Cardiac fibroblast (primary cell): ENCODE results near the gene DUSP8.

Experiments used
- DNase-seq, 2 donors: peaks; one replicate each; pipeline versions ENCODE4 v3.0.0 to v3.0.0-alpha.2; 2010; ENCODE audit warnings: low read depth in 2 of 2
- H3K4me3 ChIP-seq, 2 donors: replicated peaks in 1 of 2; 1 replicate in 1 of 2; 2 replicates in 1 of 2; pipeline ENCODE4 v1.5.1; 2011; ENCODE audit warnings: low read depth in 2 of 2, low read length in 2 of 2, mild to moderate bottlenecking in 2 of 2, moderate library complexity in 1 of 2
- TF ChIP-seq, protein P1 (sequence below): IDR thresholded peaks from one replicate; pipeline ENCODE4 v1.5.1; 2011; ENCODE audit warnings: low read depth, mild to moderate bottlenecking, low read length, inconsistent platforms

Gene DUSP8

GRCh38 chr11:1504581-1505290 is 67.3 kb downstream of the DUSP8 start:
- H3K4me3 ChIP-seq: no peak overlapping the region
- TF ChIP-seq, protein P1, sequence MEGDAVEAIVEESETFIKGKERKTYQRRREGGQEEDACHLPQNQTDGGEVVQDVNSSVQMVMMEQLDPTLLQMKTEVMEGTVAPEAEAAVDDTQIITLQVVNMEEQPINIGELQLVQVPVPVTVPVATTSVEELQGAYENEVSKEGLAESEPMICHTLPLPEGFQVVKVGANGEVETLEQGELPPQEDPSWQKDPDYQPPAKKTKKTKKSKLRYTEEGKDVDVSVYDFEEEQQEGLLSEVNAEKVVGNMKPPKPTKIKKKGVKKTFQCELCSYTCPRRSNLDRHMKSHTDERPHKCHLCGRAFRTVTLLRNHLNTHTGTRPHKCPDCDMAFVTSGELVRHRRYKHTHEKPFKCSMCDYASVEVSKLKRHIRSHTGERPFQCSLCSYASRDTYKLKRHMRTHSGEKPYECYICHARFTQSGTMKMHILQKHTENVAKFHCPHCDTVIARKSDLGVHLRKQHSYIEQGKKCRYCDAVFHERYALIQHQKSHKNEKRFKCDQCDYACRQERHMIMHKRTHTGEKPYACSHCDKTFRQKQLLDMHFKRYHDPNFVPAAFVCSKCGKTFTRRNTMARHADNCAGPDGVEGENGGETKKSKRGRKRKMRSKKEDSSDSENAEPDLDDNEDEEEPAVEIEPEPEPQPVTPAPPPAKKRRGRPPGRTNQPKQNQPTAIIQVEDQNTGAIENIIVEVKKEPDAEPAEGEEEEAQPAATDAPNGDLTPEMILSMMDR: no peak
- DNase-seq: no peak

GRCh38 chr11:1504138-1504537 is 67.9 kb downstream of the DUSP8 start:
- TF ChIP-seq, protein P1: no peak
- H3K4me3 ChIP-seq: no peak overlapping the region
- no peak for DNase-seq
